Urothelium cell line (cell line): ENCODE measurements around the gene PRAMEF1.
"Not testable (repeated sequence)": the region's sequence is repeated elsewhere in the genome, so short reads cannot be mapped to it uniquely, and the experiment has no call there.

Source experiments
- DNase-seq: peaks from one replicate; pipeline ENCODE4 v3.0.0; 2011; ENCODE audit warnings: low spot score, mixed read lengths
- FAIRE-seq: peaks from 2 replicates; lab custom pipeline; 2011; peaks lifted over from hg19 to GRCh38; lab: Jason Lieb, UNC

PRAMEF1 gene

GRCh38 chr1:12791097-12791496 lies at the start of gene PRAMEF1:
TSS of gene PRAMEF1 (plus strand) at chr1:12791397. CDS start at chr1:12793228, 1,831 bp downstream.
- FAIRE-seq, result not testable (repeated sequence)

GRCh38 chr1:12741946-12742345 lies 49.3 kb upstream of the PRAMEF1 start:
- FAIRE-seq, result no peak

More at GRCh38 chr1:12791097-12791496, at the start of gene PRAMEF1:
- not testable (repeated sequence) for DNase-seq

GRCh38 chr1:12745126-12745991 lies 45.8 kb upstream of the PRAMEF1 start:
- DNase-seq, result no peak
- FAIRE-seq, result no peak

More at GRCh38 chr1:12741946-12742345, 49.3 kb upstream of the PRAMEF1 start:
- DNase-seq, result no peak

DNA sequence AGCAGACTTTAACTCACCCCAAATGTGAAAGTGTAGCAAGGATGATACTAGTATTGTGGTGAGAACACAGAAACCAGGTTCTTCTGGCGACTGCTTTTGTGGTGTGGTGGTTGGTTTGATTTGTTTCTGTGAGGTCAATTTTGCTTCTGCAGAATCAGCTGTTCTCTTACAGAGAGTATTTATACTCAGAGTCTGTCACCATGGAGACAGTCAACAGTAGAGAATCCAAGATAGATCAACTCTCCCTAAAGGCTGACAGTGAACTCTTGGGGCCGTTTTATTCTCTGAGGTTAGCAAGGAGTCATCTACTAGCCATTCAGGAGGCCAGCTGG lies 45.2 kb upstream of the PRAMEF1 start, which contains the start of gene CFAP107:
Gene CFAP107, plus strand, starts transcription at position 209 of the 332 bp plus-strand sequence. CDS start 231 bp downstream, outside the sequence.
- no peak for FAIRE-seq
- no peak for DNase-seq

DNA sequence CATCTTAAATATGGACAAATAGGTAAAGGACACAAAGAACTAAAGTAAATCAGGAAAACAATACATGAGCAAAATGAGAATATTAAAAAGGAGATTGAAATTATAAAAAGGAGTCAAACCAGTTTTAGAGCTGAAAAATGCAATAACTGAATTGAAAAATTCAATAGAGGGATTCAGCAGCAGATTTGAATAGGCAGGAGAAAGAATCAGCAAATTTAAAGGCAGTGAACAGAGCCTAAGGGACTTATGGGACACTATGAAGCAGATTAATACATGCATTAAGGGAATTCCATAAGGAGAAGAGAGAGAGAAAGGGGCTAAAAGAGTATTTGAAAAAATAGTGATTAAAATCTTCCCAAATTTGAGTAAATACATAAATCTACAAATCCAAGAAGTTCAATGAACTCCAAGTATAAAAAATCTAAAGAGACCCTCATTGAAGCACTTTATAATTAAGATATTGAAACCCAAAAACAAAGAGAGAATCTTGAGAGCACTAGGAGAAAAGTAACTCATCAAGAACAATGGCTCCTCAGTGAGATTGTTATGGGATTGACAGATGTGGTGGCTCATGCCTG lies 42.3 kb upstream of the PRAMEF1 start:
- DNase-seq (no peak), FAIRE-seq (no peak)

DNA sequence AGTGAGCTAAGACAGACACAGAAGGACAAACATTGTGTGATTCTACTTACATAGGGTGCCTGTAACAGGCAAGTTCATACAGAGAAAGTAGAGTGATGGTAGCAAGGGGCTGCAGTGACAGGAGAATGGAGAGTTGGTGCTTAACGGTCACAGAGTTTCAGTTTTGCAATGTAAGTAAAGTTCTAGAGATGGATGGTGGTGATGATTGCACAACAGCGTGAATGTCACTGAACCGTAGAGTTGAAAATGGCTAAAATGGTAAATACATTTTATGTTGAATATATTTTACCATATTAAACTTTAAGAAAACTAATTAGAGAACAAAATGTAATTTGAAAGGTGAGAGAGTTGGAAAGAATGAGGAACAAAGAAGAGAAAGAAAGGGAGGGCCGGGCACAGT lies 36.5 kb upstream of the PRAMEF1 start:
- FAIRE-seq, result no peak

GRCh38 chr1:12756273-12756672 lies 34.9 kb upstream of the PRAMEF1 start:
- FAIRE-seq (no peak), DNase-seq (no peak)

More for the DNA sequence above, 36.5 kb upstream of the PRAMEF1 start:
- DNase-seq, result no peak

DNA sequence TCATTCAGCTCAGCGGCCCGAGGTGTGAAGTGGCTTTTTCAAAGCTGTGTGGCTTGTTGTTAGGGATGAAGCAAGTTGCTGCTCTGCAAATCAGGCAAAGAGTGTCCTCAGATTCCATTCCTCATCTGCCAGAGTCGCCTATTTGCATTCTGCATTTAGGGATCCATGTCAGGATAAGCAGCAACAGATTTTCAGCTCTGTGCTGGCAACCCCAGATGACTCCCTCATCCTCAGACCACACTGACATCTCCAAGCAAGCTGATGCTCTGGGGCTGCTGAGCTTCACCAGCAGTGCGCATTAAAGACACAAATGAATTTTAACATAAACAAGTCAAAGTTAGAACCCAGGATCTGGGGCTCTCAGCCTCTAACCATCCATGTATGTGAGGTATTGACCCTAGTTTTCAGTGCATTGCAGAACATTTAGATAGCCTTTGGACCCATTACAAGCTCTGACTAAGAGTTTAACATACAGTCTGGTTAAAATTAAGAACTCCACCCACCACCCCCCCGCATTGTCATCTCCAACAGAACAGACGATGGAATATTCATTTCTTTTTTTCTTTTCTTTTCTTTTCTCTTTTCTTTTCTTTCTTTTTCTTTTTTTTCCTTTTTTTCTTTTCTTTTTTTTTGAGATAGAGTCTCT lies 34.3 kb upstream of the PRAMEF1 start:
- DNase-seq (no peak), FAIRE-seq (no peak)

DNA sequence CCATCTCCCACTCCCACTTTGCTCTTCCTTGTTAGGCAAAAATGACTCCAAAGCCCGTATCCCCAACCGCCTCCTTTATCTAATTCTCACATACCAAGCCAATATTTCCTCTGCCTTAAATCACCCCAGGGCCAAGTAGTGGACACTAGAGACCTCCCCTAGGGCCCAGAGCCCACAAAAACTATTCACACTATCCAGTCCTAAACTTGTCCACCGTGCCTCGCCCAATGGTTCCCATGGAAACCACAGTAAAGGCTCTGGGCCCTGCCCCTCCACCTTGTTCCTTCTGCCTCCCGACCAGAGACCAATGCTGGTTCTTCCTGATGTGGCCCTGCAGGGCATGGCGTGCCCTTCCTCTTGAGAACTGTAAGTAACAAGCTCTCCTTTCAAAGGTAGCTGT lies 33.4 kb upstream of the PRAMEF1 start:
- FAIRE-seq, result no peak
- no peak for DNase-seq

- FAIRE-seq (no peak), DNase-seq (no peak)
Observed at GRCh38 chr1:12760256-12760795, 30.9 kb upstream of the PRAMEF1 start.

DNA sequence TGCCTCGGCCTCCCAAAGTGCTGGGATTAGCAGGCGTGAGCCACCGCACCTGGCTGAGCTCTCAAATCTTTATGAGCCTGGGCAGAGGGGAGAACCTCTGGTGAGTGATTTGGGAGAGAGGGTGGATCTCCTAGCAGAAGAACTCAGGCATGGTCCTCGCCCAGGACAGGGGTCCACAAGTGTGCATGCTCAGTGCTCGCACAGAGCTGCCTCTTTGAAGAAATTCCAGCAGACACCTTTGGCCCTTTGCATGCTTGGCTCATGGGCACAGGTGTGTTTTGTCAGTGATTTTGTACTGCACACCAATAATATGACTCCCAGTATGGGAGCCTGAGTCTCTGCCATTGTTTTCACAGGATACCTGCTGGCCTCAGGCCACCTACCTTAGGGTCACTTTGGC lies 29.4 kb upstream of the PRAMEF1 start:
- FAIRE-seq (no peak), DNase-seq (no peak)

GRCh38 chr1:12762766-12763165 lies 28.4 kb upstream of the PRAMEF1 start:
- no peak for FAIRE-seq
- no peak for DNase-seq

GRCh38 chr1:12763479-12763878 lies 27.7 kb upstream of the PRAMEF1 start:
- no peak for FAIRE-seq

DNA sequence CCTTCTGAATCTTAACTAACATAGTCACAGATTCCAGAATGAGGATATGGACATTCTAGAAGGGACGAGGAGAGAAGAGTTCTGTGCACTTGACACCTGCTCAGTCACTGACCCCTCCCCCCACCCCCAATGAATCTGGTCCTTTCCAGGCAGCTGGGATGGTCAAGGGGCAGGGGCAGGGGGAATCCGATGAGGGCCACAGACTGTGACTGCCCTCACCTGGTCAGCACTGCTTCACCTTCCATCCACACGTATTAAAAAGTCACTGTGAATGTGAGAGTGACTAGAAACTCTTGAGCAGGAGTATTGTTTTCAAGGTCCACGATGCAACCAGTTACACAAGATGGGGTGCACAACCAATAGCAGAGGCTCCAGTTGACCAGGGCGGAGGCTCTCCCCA lies 27.2 kb upstream of the PRAMEF1 start:
- FAIRE-seq (no peak), DNase-seq (no peak)

More at GRCh38 chr1:12763479-12763878, 27.7 kb upstream of the PRAMEF1 start:
- DNase-seq, result no peak

DNA sequence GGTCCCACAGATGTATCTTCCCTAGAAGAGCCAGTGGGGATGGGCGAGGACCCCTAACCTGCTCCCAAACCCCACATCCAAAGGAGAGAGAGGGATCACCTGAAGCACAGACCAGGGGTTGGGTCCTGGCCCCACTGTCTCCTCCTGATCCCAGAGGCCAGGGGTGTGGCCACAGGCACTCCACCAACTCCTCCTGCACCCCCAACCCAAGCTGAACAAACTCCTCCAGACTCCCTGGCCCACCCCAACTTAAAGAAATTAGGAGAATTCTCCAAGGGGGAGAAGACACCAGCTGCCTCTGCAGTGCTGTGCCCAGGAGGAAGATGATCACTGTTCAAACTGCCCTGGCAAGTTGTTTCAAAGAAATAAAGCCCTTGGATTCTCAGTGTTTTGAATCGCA lies 22.2 kb upstream of the PRAMEF1 start:
- FAIRE-seq (no peak), DNase-seq (no peak)

- no peak for FAIRE-seq
- no peak for DNase-seq
Observed at GRCh38 chr1:12769976-12770505, 21.2 kb upstream of the PRAMEF1 start.

- DNase-seq, result no peak
- FAIRE-seq, result no peak
Observed at GRCh38 chr1:12770620-12771019, 20.6 kb upstream of the PRAMEF1 start.

DNA sequence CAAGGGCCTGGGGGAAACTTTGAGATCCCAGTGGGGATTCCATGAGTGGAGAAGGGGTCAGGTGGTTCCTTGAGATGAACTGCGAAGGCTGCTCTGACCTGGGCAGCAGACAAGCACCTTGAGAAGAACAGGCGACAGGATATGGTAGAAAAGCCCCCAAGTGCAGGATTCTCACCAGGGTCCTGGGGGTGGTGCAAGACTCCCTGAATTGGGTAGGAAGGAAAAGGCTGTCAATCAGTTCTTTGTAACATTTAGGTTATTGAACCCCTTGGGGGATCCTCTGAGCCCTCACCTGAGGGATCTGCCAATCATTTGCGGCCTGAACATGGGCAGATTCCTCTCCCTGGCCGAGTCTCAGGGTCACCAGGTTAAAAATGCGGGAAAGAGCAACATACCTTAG lies 20.0 kb upstream of the PRAMEF1 start:
- no peak for FAIRE-seq
- DNase-seq, result no peak

DNA sequence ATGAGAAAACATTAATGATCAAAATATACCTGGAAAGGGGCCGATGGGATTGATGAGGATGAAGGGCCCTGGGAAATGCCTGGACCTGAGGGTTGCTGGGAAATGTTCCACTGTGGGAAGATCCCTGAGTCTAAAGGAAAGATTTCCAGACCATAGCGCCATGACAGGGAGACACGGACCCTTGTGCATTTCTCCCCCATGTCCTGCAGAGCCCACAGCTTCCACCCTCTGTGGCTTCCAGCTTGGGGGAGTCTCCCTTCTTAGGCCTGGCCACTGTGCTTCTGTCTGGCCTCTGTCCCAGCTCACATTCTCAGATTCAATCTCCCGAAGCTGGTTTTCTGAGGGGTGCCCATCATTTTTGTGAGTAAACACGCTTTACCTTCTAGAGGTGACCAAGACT lies 18.7 kb upstream of the PRAMEF1 start:
- FAIRE-seq (no peak), DNase-seq (no peak)

DNA sequence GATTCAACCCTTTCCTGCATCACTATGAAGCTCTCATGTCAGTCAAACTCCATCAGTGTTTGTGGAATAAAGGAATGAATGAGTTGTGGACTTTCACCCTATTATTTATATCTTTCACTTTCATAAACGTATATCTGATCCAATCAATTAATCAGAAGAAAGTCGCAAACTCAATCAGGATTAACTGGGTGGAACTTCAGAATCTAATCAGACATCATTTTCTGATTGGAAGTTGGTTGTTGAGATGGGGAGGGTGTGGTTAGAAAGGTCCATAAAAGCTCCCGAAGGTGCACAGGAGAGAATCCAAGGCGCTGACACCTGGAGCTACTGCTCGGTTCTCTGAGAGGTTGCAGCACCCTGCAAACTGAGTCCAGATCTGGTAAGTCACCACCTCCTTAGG lies 17.8 kb upstream of the PRAMEF1 start, which contains the start of gene PRAMEF12:
Gene PRAMEF12, plus strand, starts transcription at position 301 of the 400 bp plus-strand sequence. CDS start 1,130 bp downstream, outside the sequence.
- FAIRE-seq, result no peak

GRCh38 chr1:12774801-12775345 lies 16.3 kb upstream of the PRAMEF1 start:
- FAIRE-seq (no peak), DNase-seq (no peak)

More for the DNA sequence above, 17.8 kb upstream of the PRAMEF1 start, which contains the start of gene PRAMEF12:
- DNase-seq, result no peak
